CD4-positive, alpha-beta memory T cell (primary cell): Measurements from ENCODE around the gene HEBP1. TPM values are rescaled to one million over a fixed set of nuclear protein-coding genes. Genes with fewer than 3 reads are reported as not detected.
A peak's percentile ranks its signal among the peaks of the same experiment; 100 is the strongest.

Experiments
- CTCF ChIA-PET: fragments of 350-600 bp; sonication (Branson Sonifier 250); formaldehyde crosslinking; loops from one replicate; lab custom pipeline; 2021; ENCODE audit warnings: inconsistent platforms; ENCODE audit not compliant: partially characterized antibody; lab: Charles Lee
- POLR2A ChIA-PET: fragments of 350-600 bp; sonication (Branson Sonifier 250); formaldehyde crosslinking; loops from one replicate; lab custom pipeline; 2021; ENCODE audit not compliant: partially characterized antibody; lab: Charles Lee
- DNase-seq, 5 donors: peaks; one replicate each; pipeline versions ENCODE4 v3.0.0 to v3.0.0-alpha.2; 2020 to 2022; ENCODE audit warnings: mixed read lengths in 1 of 5
- H3K27ac ChIP-seq: one replicate; pipeline ENCODE4 v1.7.0; 2013; ENCODE audit warnings: low read depth, low read length
- H3K27me3 ChIP-seq: 2 replicates; pipeline ENCODE4 v1.7.0; 2013; ENCODE audit warnings: mild to moderate bottlenecking, low read length, moderate library complexity; ENCODE audit not compliant: insufficient read depth
- H3K36me3 ChIP-seq: 2 replicates; pipeline ENCODE4 v1.7.0; 2013; ENCODE audit warnings: mild to moderate bottlenecking, low read length, moderate library complexity; ENCODE audit not compliant: insufficient read depth
- H3K4me1 ChIP-seq: 2 replicates; pipeline ENCODE4 v1.7.0; 2013; ENCODE audit warnings: mild to moderate bottlenecking, low read length, moderate library complexity; ENCODE audit not compliant: insufficient read depth
- H3K4me3 ChIP-seq, 2 donors: one replicate each; pipeline ENCODE4 v1.7.0; 2013; ENCODE audit warnings: low read length in 2 of 2, mild to moderate bottlenecking in 1 of 2
- H3K9me3 ChIP-seq, 2 donors: one replicate each; pipeline ENCODE4 v1.7.0; 2013; ENCODE audit warnings: low read length in 2 of 2, control low read depth in 1 of 2; ENCODE audit not compliant: control insufficient read depth in 1 of 2
- H3K27ac Mint-ChIP-seq, 7 donors: one replicate each; pipeline ENCODE4 v1.8.0; 2020 to 2021; ENCODE audit warnings: mixed read lengths in 7 of 7, mild to moderate bottlenecking in 6 of 7, inconsistent platforms in 3 of 7, moderate library complexity in 3 of 7
- H3K27me3 Mint-ChIP-seq, 2 donors: one replicate each; pipeline ENCODE4 v1.8.0; 2020 to 2021; ENCODE audit warnings: mixed read lengths in 2 of 2
- H3K36me3 Mint-ChIP-seq, 2 donors: one replicate each; pipeline ENCODE4 v1.8.0; 2020 to 2021; ENCODE audit warnings: mixed read lengths in 2 of 2, inconsistent platforms in 1 of 2, mild to moderate bottlenecking in 1 of 2
- H3K4me1 Mint-ChIP-seq, 4 donors: one replicate each; pipeline ENCODE4 v1.8.0; 2020 to 2021; ENCODE audit warnings: mixed read lengths in 4 of 4, mild to moderate bottlenecking in 1 of 4
- H3K4me3 Mint-ChIP-seq, 8 donors: one replicate each; pipeline ENCODE4 v1.8.0; 2020 to 2021; ENCODE audit warnings: mixed read lengths in 8 of 8, mild to moderate bottlenecking in 7 of 8, moderate library complexity in 6 of 8, inconsistent platforms in 3 of 8
- H3K9me3 Mint-ChIP-seq, 8 donors: one replicate each; pipeline ENCODE4 v1.8.0; 2020 to 2021; ENCODE audit warnings: mixed read lengths in 8 of 8, mild to moderate bottlenecking in 5 of 8, inconsistent platforms in 3 of 8, moderate library complexity in 1 of 8
- intact Hi-C: fragments of 100-400 bp; cut with micrococcal nuclease; formaldehyde crosslinking; loops from one replicate; pipeline ENCODE4 v1.15.1; 2023
- polyA plus RNA-seq, 2 donors: library from polyadenylated mRNA; unstranded; fragments of 300-500 nt; fragmentation: Illumina TruSeq; gene quantifications; one replicate each; pipeline ENCODE4 v1.2.3, GENCODE V29; 2021
- total RNA-seq, 2 experiments: library from RNA; stranded (reverse); gene quantifications; one replicate each; pipeline ENCODE4 v1.2.3, GENCODE V29; 2021

HEBP1 gene
- total and polyA plus RNA-seq, 4 experiments from 2014 or later = 11.3 to 23.0 (median 14.6) TPM

DNA sequence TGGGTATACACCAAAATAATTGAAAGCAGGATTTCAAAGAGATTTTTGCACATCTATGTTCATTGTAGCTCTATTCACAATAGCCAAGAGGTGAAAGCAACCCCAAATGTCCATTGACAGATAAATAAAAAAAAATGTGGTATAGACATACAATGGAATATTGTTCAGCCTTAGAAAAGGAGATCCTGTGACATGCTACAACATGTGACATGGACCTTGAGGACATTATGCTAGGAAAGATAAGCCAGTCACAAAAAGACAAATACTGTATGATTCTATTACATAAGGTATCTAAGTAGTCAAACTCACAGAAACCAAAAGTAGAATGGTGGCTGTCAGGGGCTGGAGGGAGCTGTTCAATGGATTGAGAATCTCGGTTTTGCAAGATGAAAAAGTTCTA lies 60.2 kb downstream of the HEBP1 start:
- H3K27ac Mint-ChIP-seq = no peak overlapping the region
- Histone ChIP-seq H3K27me3 (no peaks in the 10 kb centered on the region), H3K36me3 (no peaks in the 10 kb centered on the region), H3K4me1 (no peaks in the 10 kb centered on the region), H3K27ac (no peak overlapping the region), H3K9me3 (no peaks in the 10 kb centered on the region), H3K4me3 (no peak overlapping the region)
- DNase-seq = no peak
- ChIA-PET CTCF (no interaction called here), POLR2A (no interaction called here)
- no peaks in the 10 kb centered on the region for H3K36me3 Mint-ChIP-seq
- H3K27me3 Mint-ChIP-seq = peaks cover 4% of the 10 kb centered on the region in 2 donors
- no peaks in the 10 kb centered on the region for H3K4me1 Mint-ChIP-seq
- intact Hi-C loops = no loop called here
- H3K4me3 Mint-ChIP-seq = no peak overlapping the region
- H3K9me3 Mint-ChIP-seq = no peaks in the 10 kb centered on the region

- no peaks in the 10 kb centered on the region for H3K4me1 Mint-ChIP-seq
- H3K27ac Mint-ChIP-seq = no peak overlapping the region
These were observed 61.5 kb downstream of the HEBP1 start for GRCh38 chr12:12938541-12938940.

GRCh38 chr12:12936983-12937491 lies 63.0 kb downstream of the HEBP1 start:
- no peaks in the 10 kb centered on the region for H3K4me1 Mint-ChIP-seq
- intact Hi-C loops = no loop called here
- peaks cover 5 to 9% of the 10 kb centered on the region in 2 donors for H3K27me3 Mint-ChIP-seq
- H3K4me3 ChIP-seq = no peak overlapping the region
- ChIA-PET POLR2A (no interaction called here), CTCF (no interaction called here)
- no peaks in the 10 kb centered on the region for H3K4me1 ChIP-seq
- no peak for DNase-seq
- H3K36me3 Mint-ChIP-seq = no peaks in the 10 kb centered on the region
- no peaks in the 10 kb centered on the region for H3K9me3 Mint-ChIP-seq
- no peak overlapping the region for H3K4me3 Mint-ChIP-seq
- no peaks in the 10 kb centered on the region for H3K27me3 ChIP-seq
- H3K27ac ChIP-seq = no peak overlapping the region
- H3K9me3 ChIP-seq = no peaks in the 10 kb centered on the region
- H3K36me3 ChIP-seq = no peaks in the 10 kb centered on the region
- no peak overlapping the region for H3K27ac Mint-ChIP-seq

More at GRCh38 chr12:12938541-12938940, 61.5 kb downstream of the HEBP1 start:
- H3K27me3 Mint-ChIP-seq = peaks cover 5 to 9% of the 10 kb centered on the region in 2 donors
- no peaks in the 10 kb centered on the region for H3K9me3 Mint-ChIP-seq
- POLR2A ChIA-PET = no interaction called here
- CTCF ChIA-PET = no interaction called here
- Histone ChIP-seq H3K36me3 (no peaks in the 10 kb centered on the region), H3K4me1 (no peaks in the 10 kb centered on the region), H3K4me3 (no peak overlapping the region), H3K9me3 (no peaks in the 10 kb centered on the region), H3K27ac (no peak overlapping the region), H3K27me3 (no peaks in the 10 kb centered on the region)
- H3K36me3 Mint-ChIP-seq = no peaks in the 10 kb centered on the region
- no peak overlapping the region for H3K4me3 Mint-ChIP-seq
- DNase-seq = no peak
- intact Hi-C loops = no loop called here

GRCh38 chr12:12934556-12934955 lies 65.5 kb downstream of the HEBP1 start:
- Histone ChIP-seq H3K4me3 (no peak overlapping the region), H3K9me3 (no peaks in the 10 kb centered on the region), H3K27me3 (no peaks in the 10 kb centered on the region), H3K4me1 (no peaks in the 10 kb centered on the region), H3K27ac (no peak overlapping the region), H3K36me3 (no peaks in the 10 kb centered on the region)
- Mint-ChIP-seq H3K4me1 (peaks cover 0 to 8% (median 0%) of the 10 kb centered on the region in 4 donors), H3K27ac (no peak overlapping the region), H3K4me3 (peak overlapping the region in 1 of 8 donors; percentile 36), H3K36me3 (no peaks in the 10 kb centered on the region), H3K27me3 (peaks cover 5 to 13% of the 10 kb centered on the region in 2 donors), H3K9me3 (peaks cover 0 to 2% (median 0%) of the 10 kb centered on the region in 8 donors)
- CTCF ChIA-PET = no interaction called here
- POLR2A ChIA-PET = no interaction called here
- intact Hi-C loops = no loop called here
- DNase-seq = no peak

GRCh38 chr12:12933742-12934141 lies 66.3 kb downstream of the HEBP1 start:
- H3K9me3 Mint-ChIP-seq = peaks cover 0 to 2% (median 0%) of the 10 kb centered on the region in 8 donors
- no peaks in the 10 kb centered on the region for H3K36me3 Mint-ChIP-seq
- H3K4me3 Mint-ChIP-seq = no peak overlapping the region
- Histone ChIP-seq H3K27me3 (no peaks in the 10 kb centered on the region), H3K9me3 (no peaks in the 10 kb centered on the region), H3K27ac (no peak overlapping the region), H3K4me1 (no peaks in the 10 kb centered on the region), H3K36me3 (no peaks in the 10 kb centered on the region), H3K4me3 (no peak overlapping the region)
- intact Hi-C loops = no loop called here
- POLR2A ChIA-PET = no interaction called here
- peaks cover 0 to 8% (median 0%) of the 10 kb centered on the region in 4 donors for H3K4me1 Mint-ChIP-seq
- CTCF ChIA-PET = no interaction called here
- H3K27me3 Mint-ChIP-seq = peaks cover 5 to 13% of the 10 kb centered on the region in 2 donors
- no peak for DNase-seq
- no peak overlapping the region for H3K27ac Mint-ChIP-seq

DNA sequence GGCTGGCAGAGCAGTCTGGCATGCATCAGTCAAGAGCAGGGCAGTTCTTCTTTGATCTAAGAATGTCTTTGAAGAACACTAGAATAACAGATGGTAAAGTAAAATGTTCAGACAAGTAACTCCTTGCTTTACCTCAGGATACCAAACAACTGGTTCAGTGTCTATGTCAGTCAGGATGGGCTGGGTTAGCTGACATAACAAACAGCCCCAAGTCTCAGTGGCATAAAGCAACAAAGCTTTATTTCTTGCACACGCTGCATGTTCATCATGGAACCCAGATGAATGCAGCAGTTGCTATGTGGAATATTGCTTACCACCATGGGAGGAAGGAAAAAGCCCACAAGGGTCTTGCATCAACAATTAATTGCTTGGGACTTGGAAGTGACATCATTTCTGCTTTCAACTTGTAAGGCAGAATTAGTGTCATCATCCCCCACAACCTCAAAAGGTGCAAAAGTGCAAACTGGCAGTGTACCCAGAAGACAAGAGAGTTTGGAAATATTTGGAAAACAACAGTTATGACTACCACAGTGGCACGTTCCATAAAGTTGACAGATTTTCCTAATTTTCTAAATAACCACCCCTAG lies 69.3 kb downstream of the HEBP1 start:
- no peak overlapping the region for H3K27ac Mint-ChIP-seq
- Histone ChIP-seq H3K4me3 (no peak overlapping the region), H3K9me3 (no peaks in the 10 kb centered on the region), H3K36me3 (no peaks in the 10 kb centered on the region), H3K4me1 (no peaks in the 10 kb centered on the region), H3K27ac (no peak overlapping the region), H3K27me3 (no peaks in the 10 kb centered on the region)
- POLR2A ChIA-PET = no interaction called here
- H3K4me3 Mint-ChIP-seq = no peak overlapping the region
- intact Hi-C loops = no loop called here
- CTCF ChIA-PET = no interaction called here
- H3K4me1 Mint-ChIP-seq = peaks cover 0 to 8% (median 0%) of the 10 kb centered on the region in 4 donors
- H3K27me3 Mint-ChIP-seq = peaks cover 8 to 16% of the 10 kb centered on the region in 2 donors
- peaks cover 0 to 2% (median 0%) of the 10 kb centered on the region in 8 donors for H3K9me3 Mint-ChIP-seq
- no peaks in the 10 kb centered on the region for H3K36me3 Mint-ChIP-seq
- DNase-seq = no peak

- Mint-ChIP-seq H3K27ac (no peak overlapping the region), H3K9me3 (peaks cover 0 to 2% (median 0%) of the 10 kb centered on the region in 8 donors), H3K4me1 (peaks cover 0 to 8% (median 0%) of the 10 kb centered on the region in 4 donors), H3K36me3 (no peaks in the 10 kb centered on the region), H3K27me3 (peaks cover 8 to 16% of the 10 kb centered on the region in 2 donors), H3K4me3 (no peak overlapping the region)
- Histone ChIP-seq H3K9me3 (no peaks in the 10 kb centered on the region), H3K4me3 (no peak overlapping the region), H3K27me3 (no peaks in the 10 kb centered on the region), H3K36me3 (no peaks in the 10 kb centered on the region), H3K4me1 (no peaks in the 10 kb centered on the region), H3K27ac (no peak overlapping the region)
- CTCF ChIA-PET = no interaction called here
- intact Hi-C loops = no loop called here
- POLR2A ChIA-PET = no interaction called here
- DNase-seq = no peak
These were observed 70.4 kb downstream of the HEBP1 start for GRCh38 chr12:12929696-12930095.
